ENCODE measurements around the gene SPIRE2. TPM values are rescaled to one million over a fixed set of nuclear protein-coding genes. Genes with fewer than 3 reads are reported as not detected.
"Not testable (repeated sequence)": the region's sequence is repeated elsewhere in the genome, so short reads cannot be mapped to it uniquely, and the experiment has no call there.

SPIRE2 gene
- total RNA-seq, 1 donor = 0.72 TPM

- DNase-seq (ENCODE audit: insufficient read length, low spot score, missing footprints) = no peak
- H3K4me3 ChIP-seq (ENCODE audit: insufficient read depth, low read length) = no peak overlapping the region
- H3K27ac ChIP-seq (ENCODE audit: low read depth, low read length) = no peak overlapping the region
- no peak overlapping the region for H2AFZ ChIP-seq (ENCODE audit: low read length)
- H4K20me1 ChIP-seq (ENCODE audit: insufficient read depth, low read length) = peaks cover 4% of the 10 kb centered on the region
- H3K27me3 ChIP-seq (ENCODE audit: insufficient read depth, low read length) = no peaks in the 10 kb centered on the region
- no peaks in the 10 kb centered on the region for H3K36me3 ChIP-seq (ENCODE audit: insufficient read depth, low read length)
- no peak for TF ChIP-seq CTCF (IDR thresholded peaks at IDR 0.05; ENCODE audit: extremely low read depth, low read depth, low read length)
- H3K9me3 ChIP-seq (ENCODE audit: low read depth, low read length) = no peaks in the 10 kb centered on the region
- peaks cover 12% of the 10 kb centered on the region for H3K4me1 ChIP-seq (ENCODE audit: insufficient read depth, low read length)
- no peaks in the 10 kb centered on the region for H3K79me2 ChIP-seq (ENCODE audit: insufficient read depth, low read length)
- H3K4me2 ChIP-seq (ENCODE audit: insufficient read depth, low read length) = no peak overlapping the region
Observed at GRCh38 chr16:89831810-89832328, 3.6 kb downstream of the SPIRE2 start.

GRCh38 chr16:89833664-89834363, 5.5 kb downstream of the SPIRE2 start:
- not testable (repeated sequence) for DNase-seq (ENCODE audit: insufficient read length, low spot score, missing footprints); H2AFZ ChIP-seq (ENCODE audit: low read length); H3K4me3 ChIP-seq (ENCODE audit: insufficient read depth, low read length); H3K4me1 ChIP-seq (ENCODE audit: insufficient read depth, low read length); H3K27me3 ChIP-seq (ENCODE audit: insufficient read depth, low read length); H3K9me3 ChIP-seq (ENCODE audit: low read depth, low read length); H4K20me1 ChIP-seq (ENCODE audit: insufficient read depth, low read length); H3K27ac ChIP-seq (ENCODE audit: low read depth, low read length); H3K79me2 ChIP-seq (ENCODE audit: insufficient read depth, low read length); H3K36me3 ChIP-seq (ENCODE audit: insufficient read depth, low read length); H3K4me2 ChIP-seq (ENCODE audit: insufficient read depth, low read length)

- not testable (repeated sequence) for H3K4me1 ChIP-seq (ENCODE audit: insufficient read depth, low read length); H4K20me1 ChIP-seq (ENCODE audit: insufficient read depth, low read length); H3K4me2 ChIP-seq (ENCODE audit: insufficient read depth, low read length); H3K27ac ChIP-seq (ENCODE audit: low read depth, low read length); H3K9me3 ChIP-seq (ENCODE audit: low read depth, low read length); H3K27me3 ChIP-seq (ENCODE audit: insufficient read depth, low read length); H3K4me3 ChIP-seq (ENCODE audit: insufficient read depth, low read length); H3K79me2 ChIP-seq (ENCODE audit: insufficient read depth, low read length); H3K36me3 ChIP-seq (ENCODE audit: insufficient read depth, low read length); H2AFZ ChIP-seq (ENCODE audit: low read length)
- DNase-seq (ENCODE audit: insufficient read length, low spot score, missing footprints) = peak; percentile 54
Observed at GRCh38 chr16:89834813-89835363, 6.6 kb downstream of the SPIRE2 start.

GRCh38 chr16:89836484-89836883, 8.2 kb downstream of the SPIRE2 start:
- not testable (repeated sequence) for H3K4me1 ChIP-seq (ENCODE audit: insufficient read depth, low read length); H3K36me3 ChIP-seq (ENCODE audit: insufficient read depth, low read length); H3K27ac ChIP-seq (ENCODE audit: low read depth, low read length); H3K79me2 ChIP-seq (ENCODE audit: insufficient read depth, low read length); DNase-seq (ENCODE audit: insufficient read length, low spot score, missing footprints); H3K9me3 ChIP-seq (ENCODE audit: low read depth, low read length); H3K27me3 ChIP-seq (ENCODE audit: insufficient read depth, low read length); H2AFZ ChIP-seq (ENCODE audit: low read length); H3K4me3 ChIP-seq (ENCODE audit: insufficient read depth, low read length); H4K20me1 ChIP-seq (ENCODE audit: insufficient read depth, low read length); H3K4me2 ChIP-seq (ENCODE audit: insufficient read depth, low read length)

- no peak for TF ChIP-seq CTCF (IDR thresholded peaks at IDR 0.05; ENCODE audit: extremely low read depth, low read depth, low read length)
- H4K20me1 ChIP-seq (ENCODE audit: insufficient read depth, low read length) = no peaks in the 10 kb centered on the region
- no peaks in the 10 kb centered on the region for H3K79me2 ChIP-seq (ENCODE audit: insufficient read depth, low read length)
- H2AFZ ChIP-seq (ENCODE audit: low read length) = peak overlapping the region; percentile 73
- H3K4me3 ChIP-seq (ENCODE audit: insufficient read depth, low read length) = peak overlapping the region; percentile 54
- H3K36me3 ChIP-seq (ENCODE audit: insufficient read depth, low read length) = no peaks in the 10 kb centered on the region
- no peaks in the 10 kb centered on the region for H3K9me3 ChIP-seq (ENCODE audit: low read depth, low read length)
- no peaks in the 10 kb centered on the region for H3K27me3 ChIP-seq (ENCODE audit: insufficient read depth, low read length)
- H3K4me1 ChIP-seq (ENCODE audit: insufficient read depth, low read length) = no peaks in the 10 kb centered on the region
- DNase-seq (ENCODE audit: insufficient read length, low spot score, missing footprints) = peak; percentile 51
- H3K27ac ChIP-seq (ENCODE audit: low read depth, low read length) = no peak overlapping the region
- H3K4me2 ChIP-seq (ENCODE audit: insufficient read depth, low read length) = peak overlapping the region; percentile 82
Observed at GRCh38 chr16:89837014-89837546, 8.8 kb downstream of the SPIRE2 start.

Measured in osteoblast (primary cell).